A673 (cell line): ENCODE measurements around the gene HS6ST3. TPM values are rescaled to one million over a fixed set of nuclear protein-coding genes. Genes with fewer than 3 reads are reported as not detected.

Experiments
- BruUV-seq: library from RNA; stranded (reverse); fragments of 400-500 nt; replicated peaks from 2 replicates; lab custom pipeline; 2021; lab: Mats Ljungman, UMichigan
- CTCF ChIA-PET: fragments of 300-600 bp; sonication (Branson Sonifier 250); formaldehyde crosslinking; loops from one replicate; lab custom pipeline; 2022; ENCODE audit warnings: antibody characterized with exemption; lab: Charles Lee
- POLR2A ChIA-PET: fragments of 300-600 bp; sonication (Branson Sonifier 250); formaldehyde crosslinking; loops from one replicate; lab custom pipeline; 2022; ENCODE audit warnings: antibody characterized with exemption; ENCODE audit not compliant: low non-redundant PET; lab: Charles Lee
- DNase-seq: peaks from one replicate; pipeline ENCODE4 v3.0.0-alpha.2; 2015; ENCODE audit warnings: low spot score
- H3K27ac ChIP-seq: fragments of 200-600 bp; sonication (generic); 2 replicates; pipeline ENCODE4 v1.5.1; 2016; ENCODE audit warnings: mixed run types, low read depth, mild to moderate bottlenecking, mixed read lengths, antibody characterized with exemption, low read length; ENCODE audit not compliant: poor library complexity, severe bottlenecking
- H3K27me3 ChIP-seq: fragments of 200-600 bp; sonication (generic); replicated peaks from 2 replicates; pipeline ENCODE4 v1.6.1; 2017; ENCODE audit warnings: mixed run types, low read depth, mild to moderate bottlenecking, mixed read lengths, antibody characterized with exemption, low read length; ENCODE audit not compliant: insufficient read depth, poor library complexity
- H3K36me3 ChIP-seq: fragments of 200-600 bp; sonication (generic); 2 replicates; pipeline ENCODE4 v1.6.1; 2016; ENCODE audit warnings: mixed run types, mild to moderate bottlenecking, mixed read lengths, antibody characterized with exemption, low read length; ENCODE audit not compliant: insufficient read depth, poor library complexity, severe bottlenecking
- H3K4me1 ChIP-seq: fragments of 200-600 bp; sonication (generic); 2 replicates; pipeline ENCODE4 v1.6.1; 2017; ENCODE audit warnings: mixed run types, mild to moderate bottlenecking, mixed read lengths, antibody characterized with exemption, low read length; ENCODE audit not compliant: insufficient read depth, poor library complexity, severe bottlenecking
- H3K4me3 ChIP-seq: fragments of 200-600 bp; sonication (generic); 2 replicates; pipeline ENCODE4 v1.5.1; 2016; ENCODE audit warnings: low read depth, mixed run types, mild to moderate bottlenecking, mixed read lengths, low read length; ENCODE audit not compliant: poor library complexity, severe bottlenecking
- H3K9me3 ChIP-seq: fragments of 200-600 bp; sonication (generic); 2 replicates; pipeline ENCODE4 v1.6.1; 2016; ENCODE audit warnings: mixed run types, low read depth, mild to moderate bottlenecking, mixed read lengths, antibody characterized with exemption, low read length; ENCODE audit not compliant: poor library complexity, severe bottlenecking
- CTCF ChIP-seq: fragments of 300-800, 200-600 bp; sonication (generic); conservative IDR thresholded peaks from 2 replicates; pipeline ENCODE4 v1.5.1; 2017; ENCODE audit warnings: low read depth, mild to moderate bottlenecking, antibody characterized with exemption, low read length, moderate library complexity, mixed read lengths
- EZH2 ChIP-seq: fragments of 200-600 bp; sonication (generic); IDR thresholded peaks from 2 replicates; pipeline ENCODE4 v1.6.1; 2017; ENCODE audit warnings: borderline replicate concordance, low read depth, mild to moderate bottlenecking, mixed read lengths, antibody characterized with exemption, low read length; ENCODE audit not compliant: poor library complexity, severe bottlenecking
- intact Hi-C: fragments of 100-400 bp; cut with micrococcal nuclease; formaldehyde crosslinking; loops from one replicate; pipeline ENCODE4 v1.10.0; 2022; ENCODE audit not compliant: unreplicated experiment
- total RNA-seq: library from RNA; stranded (reverse); gene quantifications from 2 replicates; pipeline ENCODE4 v1.2.3, GENCODE V29; 2021

The HS6ST3 gene
- total RNA-seq, 1 experiment from 2014 or later = not detected

GRCh38 chr13:96398486-96398885 lies 308.6 kb downstream of the HS6ST3 start:
- CTCF ChIA-PET = no interaction called here
- DNase-seq = no peak
- H3K27ac ChIP-seq = no peak overlapping the region
- no peaks in the 10 kb centered on the region for H3K27me3 ChIP-seq
- H3K36me3 ChIP-seq = no peaks in the 10 kb centered on the region
- H3K4me3 ChIP-seq = no peak overlapping the region
- H3K9me3 ChIP-seq = no peaks in the 10 kb centered on the region
- H3K4me1 ChIP-seq = no peaks in the 10 kb centered on the region
- POLR2A ChIA-PET = no interaction called here
- TF ChIP-seq EZH2 (no peak), CTCF (no peak)
- BruUV-seq = no TSS peak
- intact Hi-C loops = no loop called here

DNA sequence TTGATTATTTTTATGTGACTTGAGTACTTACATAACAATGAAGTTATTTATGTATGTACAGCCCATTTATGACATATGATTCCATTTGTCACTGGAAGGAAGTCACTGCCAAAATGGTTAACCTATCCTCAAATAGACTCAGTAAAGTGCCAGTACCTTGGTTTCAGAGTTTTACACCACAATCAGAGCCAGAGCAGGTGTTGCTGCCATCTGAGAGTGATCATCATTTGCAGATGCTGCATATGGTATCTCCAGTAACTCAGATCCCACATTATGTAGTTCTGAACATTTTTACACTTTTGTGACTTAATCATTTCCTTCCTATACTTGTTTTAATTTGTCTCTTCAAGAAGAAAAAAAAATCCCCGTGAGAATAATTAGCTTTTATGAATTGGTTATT lies 313.3 kb downstream of the HS6ST3 start:
- Histone ChIP-seq H3K27ac (no peak overlapping the region), H3K36me3 (no peaks in the 10 kb centered on the region), H3K4me1 (no peaks in the 10 kb centered on the region), H3K27me3 (no peaks in the 10 kb centered on the region), H3K4me3 (no peak overlapping the region), H3K9me3 (no peaks in the 10 kb centered on the region)
- CTCF ChIA-PET = no interaction called here
- no peak for DNase-seq
- intact Hi-C loops = no loop called here
- BruUV-seq = no TSS peak
- POLR2A ChIA-PET = no interaction called here
- TF ChIP-seq CTCF = no peak
- TF ChIP-seq EZH2 = no peak

DNA sequence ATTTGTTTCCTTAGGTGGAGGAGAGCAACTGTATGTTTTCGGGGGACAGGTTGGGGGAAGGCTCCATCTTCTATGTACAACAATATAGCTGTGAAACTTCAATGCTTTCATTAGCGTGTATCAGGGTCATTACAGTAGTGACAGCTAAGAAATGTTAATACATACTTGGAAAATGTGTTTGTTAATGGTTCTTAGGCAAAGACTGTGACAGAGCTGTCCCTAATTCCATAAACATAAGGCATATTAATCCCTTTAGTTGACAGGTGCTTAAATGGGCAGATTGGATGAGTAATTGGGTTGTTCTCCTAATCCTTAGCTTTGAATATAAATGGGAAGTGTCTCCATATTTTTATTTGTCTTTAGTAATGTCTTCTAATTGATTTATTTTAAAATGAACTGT lies 313.7 kb downstream of the HS6ST3 start:
- no peaks in the 10 kb centered on the region for H3K36me3 ChIP-seq
- TF ChIP-seq EZH2 (no peak), CTCF (no peak)
- DNase-seq = no peak
- POLR2A ChIA-PET = no interaction called here
- BruUV-seq = no TSS peak
- CTCF ChIA-PET = no interaction called here
- no peaks in the 10 kb centered on the region for H3K4me1 ChIP-seq
- intact Hi-C loops = no loop called here
- no peaks in the 10 kb centered on the region for H3K27me3 ChIP-seq
- H3K27ac ChIP-seq = no peak overlapping the region
- H3K9me3 ChIP-seq = no peaks in the 10 kb centered on the region
- H3K4me3 ChIP-seq = no peak overlapping the region
